Measurements from ENCODE around the gene PSMD2.
"Not testable (repeated sequence)": the region's sequence is repeated elsewhere in the genome, so short reads cannot be mapped to it uniquely, and the experiment has no call there.

PSMD2 gene

GRCh38 chr3:184261854-184262763 lies 36.9 kb upstream of the PSMD2 start:
- in situ Hi-C loops (cut with HindIII; ENCODE audit: low pct_unique_long_range_greater_than_20kb, low sequenced_read_pairs), result no loop called here
- peak in 1 of 2 experiments; percentile 46 for DNase-seq (ENCODE audit: low read depth in 1 of 2, low spot score in 1 of 2)
- TF ChIP-seq JUND (IDR thresholded peaks at IDR 0.05; ENCODE audit: low read depth), result no peak

DNA sequence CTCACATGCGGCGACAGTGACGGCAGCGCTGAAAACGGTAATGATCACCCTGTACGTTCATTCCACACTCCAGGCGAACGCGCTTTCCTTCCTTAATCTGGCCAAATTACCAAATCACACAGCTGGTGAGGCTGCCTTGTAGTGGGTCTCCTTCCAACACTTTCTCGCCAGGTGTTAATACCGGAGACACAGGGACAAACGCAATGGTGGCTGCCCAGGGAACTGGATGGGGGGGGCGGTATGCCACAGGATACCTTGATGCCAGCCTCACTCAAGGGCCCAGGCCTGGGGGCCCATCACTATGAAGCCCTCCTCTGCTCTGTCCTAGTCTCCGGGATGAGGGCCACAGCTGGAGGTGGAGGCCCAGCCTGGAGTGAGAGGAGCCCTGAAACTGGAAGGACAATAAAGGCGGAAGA lies 36.3 kb upstream of the PSMD2 start:
- DNase-seq (ENCODE audit: low read depth in 1 of 2, low spot score in 1 of 2), result no peak
- in situ Hi-C loops (cut with HindIII; ENCODE audit: low pct_unique_long_range_greater_than_20kb, low sequenced_read_pairs), result no loop called here
- TF ChIP-seq JUND (IDR thresholded peaks at IDR 0.05; ENCODE audit: low read depth), result no peak

DNA sequence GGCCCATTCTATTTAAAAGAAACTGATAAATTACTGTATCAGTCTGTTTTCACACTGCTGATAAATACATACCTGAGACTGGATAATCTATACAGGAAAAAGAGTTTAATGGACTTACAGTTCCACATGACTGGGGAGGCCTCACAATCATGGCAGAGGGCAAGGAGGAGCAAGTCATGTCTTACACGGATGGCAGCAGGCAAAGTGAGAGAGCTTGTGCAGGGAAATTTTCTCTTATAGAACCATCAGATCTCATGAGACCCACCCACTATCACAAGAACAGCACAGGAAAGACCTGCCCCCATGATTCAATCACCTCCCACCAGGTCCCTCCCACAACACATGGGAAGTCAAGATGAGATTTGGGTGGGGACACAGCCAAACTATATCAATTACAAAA lies 31.8 kb upstream of the PSMD2 start:
- DNase-seq (ENCODE audit: low read depth in 1 of 2, low spot score in 1 of 2); in situ Hi-C loops (cut with HindIII; ENCODE audit: low pct_unique_long_range_greater_than_20kb, low sequenced_read_pairs): not testable (repeated sequence)

DNA sequence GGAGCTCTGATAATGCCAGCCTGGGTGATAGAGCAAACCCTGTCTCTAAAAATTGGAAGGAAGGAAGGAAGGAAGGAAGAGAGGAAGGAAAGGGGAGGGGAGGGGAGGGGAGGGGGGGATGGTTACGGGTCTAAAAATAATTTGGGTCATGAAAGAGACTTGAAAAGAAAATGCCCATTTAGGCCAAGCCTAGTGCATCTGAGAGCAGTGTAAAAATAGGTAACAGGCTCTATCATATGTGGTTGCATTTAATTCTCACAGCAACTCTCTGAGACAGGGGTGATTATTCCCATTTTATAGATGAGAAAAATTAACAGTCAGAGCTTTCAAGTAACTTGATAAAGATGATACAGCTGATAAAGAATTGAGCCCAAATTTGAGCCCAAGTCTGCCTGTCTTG lies 26.8 kb upstream of the PSMD2 start:
- in situ Hi-C loops (cut with HindIII; ENCODE audit: low pct_unique_long_range_greater_than_20kb, low sequenced_read_pairs), result no loop called here
- DNase-seq (ENCODE audit: low read depth in 1 of 2, low spot score in 1 of 2), result no peak
- TF ChIP-seq JUND (IDR thresholded peaks at IDR 0.05; ENCODE audit: low read depth), result no peak

GRCh38 chr3:184275381-184275701 lies 23.7 kb upstream of the PSMD2 start:
- no peak for DNase-seq (ENCODE audit: low read depth in 1 of 2, low spot score in 1 of 2)
- in situ Hi-C loops (cut with HindIII; ENCODE audit: low pct_unique_long_range_greater_than_20kb, low sequenced_read_pairs), result no loop called here
- no peak for TF ChIP-seq JUND (IDR thresholded peaks at IDR 0.05; ENCODE audit: low read depth)

- DNase-seq (ENCODE audit: low read depth in 1 of 2, low spot score in 1 of 2), result no peak
- in situ Hi-C loops (cut with HindIII; ENCODE audit: low pct_unique_long_range_greater_than_20kb, low sequenced_read_pairs), result no loop called here
- TF ChIP-seq JUND (IDR thresholded peaks at IDR 0.05; ENCODE audit: low read depth), result no peak
Observed at GRCh38 chr3:184275961-184276910, 22.8 kb upstream of the PSMD2 start, which contains the start of gene ECE2. TSS of gene ECE2 (plus strand) at chr3:184276022. CDS start at chr3:184276154, 132 bp downstream.

DNA sequence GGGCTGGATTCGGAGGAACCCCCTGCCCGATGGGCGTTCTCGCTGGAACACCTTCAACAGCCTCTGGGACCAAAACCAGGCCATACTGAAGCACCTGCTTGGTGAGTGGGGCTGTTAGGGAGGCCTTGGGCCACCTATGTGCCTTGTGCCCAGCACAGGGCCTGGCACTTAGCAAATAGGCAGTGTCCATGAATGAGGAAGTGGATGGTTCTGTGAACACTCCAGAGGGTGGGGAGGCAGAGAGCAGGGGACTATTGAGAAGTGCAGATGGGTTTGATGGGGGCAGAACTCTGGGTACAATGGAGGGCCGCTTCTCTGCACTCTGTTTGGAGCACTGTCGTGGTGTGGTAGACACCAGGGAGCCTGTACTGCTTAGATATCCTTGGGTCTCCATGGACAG lies 21.7 kb upstream of the PSMD2 start:
- in situ Hi-C loops (cut with HindIII; ENCODE audit: low pct_unique_long_range_greater_than_20kb, low sequenced_read_pairs), result no loop called here
- TF ChIP-seq JUND (IDR thresholded peaks at IDR 0.05; ENCODE audit: low read depth), result no peak

DNA sequence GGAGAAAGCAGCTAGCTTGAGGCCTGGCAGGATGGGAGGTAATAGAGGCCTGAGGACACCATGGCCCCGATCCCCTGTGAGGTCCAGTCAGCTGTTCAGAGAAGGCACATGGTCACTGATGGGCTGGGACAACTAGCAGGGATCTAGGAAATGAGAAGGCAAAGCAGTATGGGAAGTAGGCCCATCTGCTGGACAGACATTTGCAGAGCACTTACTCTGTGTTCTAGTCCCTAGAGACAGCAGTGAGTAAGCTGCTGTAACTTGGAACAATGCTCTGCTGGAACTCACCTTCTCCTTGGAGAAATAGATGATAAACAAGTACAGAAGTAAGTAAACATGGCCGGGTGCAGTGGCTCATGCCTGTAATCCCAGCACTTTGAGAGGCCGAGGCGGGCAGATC lies 16.1 kb upstream of the PSMD2 start:
- peak; percentile 26 to 57 for DNase-seq (ENCODE audit: low read depth in 1 of 2, low spot score in 1 of 2)
- in situ Hi-C loops (cut with HindIII; ENCODE audit: low pct_unique_long_range_greater_than_20kb, low sequenced_read_pairs), result no loop called here
- no peak for TF ChIP-seq JUND (IDR thresholded peaks at IDR 0.05; ENCODE audit: low read depth)

More for the DNA sequence above, 21.7 kb upstream of the PSMD2 start:
- DNase-seq (ENCODE audit: low read depth in 1 of 2, low spot score in 1 of 2), result no peak

GRCh38 chr3:184283681-184284080 lies 15.4 kb upstream of the PSMD2 start:
- TF ChIP-seq JUND (IDR thresholded peaks at IDR 0.05; ENCODE audit: low read depth), result no peak
- in situ Hi-C loops (cut with HindIII; ENCODE audit: low pct_unique_long_range_greater_than_20kb, low sequenced_read_pairs), result no loop called here

DNA sequence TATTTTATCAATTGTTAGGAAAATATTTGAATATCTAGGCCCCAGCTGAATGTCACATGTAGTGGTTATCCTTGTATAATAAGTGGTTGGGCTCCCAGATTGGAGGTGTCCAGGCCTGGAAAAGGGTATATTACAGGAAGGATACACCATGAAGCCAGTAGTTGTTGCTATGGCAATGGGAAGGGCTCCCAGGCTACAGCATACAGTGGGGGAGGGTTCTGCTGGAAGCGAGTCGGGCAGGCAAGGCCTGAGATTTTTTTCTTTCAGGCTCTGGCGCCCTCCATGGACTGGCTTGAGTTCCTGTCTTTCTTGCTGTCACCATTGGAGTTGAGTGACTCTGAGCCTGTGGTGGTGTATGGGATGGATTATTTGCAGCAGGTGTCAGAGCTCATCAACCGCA lies 14.3 kb upstream of the PSMD2 start:
- in situ Hi-C loops (cut with HindIII; ENCODE audit: low pct_unique_long_range_greater_than_20kb, low sequenced_read_pairs), result no loop called here
- TF ChIP-seq JUND (IDR thresholded peaks at IDR 0.05; ENCODE audit: low read depth), result no peak
- DNase-seq (ENCODE audit: low read depth in 1 of 2, low spot score in 1 of 2), result peak; percentile 95 to 100

More at GRCh38 chr3:184283681-184284080, 15.4 kb upstream of the PSMD2 start:
- no peak for DNase-seq (ENCODE audit: low read depth in 1 of 2, low spot score in 1 of 2)

DNA sequence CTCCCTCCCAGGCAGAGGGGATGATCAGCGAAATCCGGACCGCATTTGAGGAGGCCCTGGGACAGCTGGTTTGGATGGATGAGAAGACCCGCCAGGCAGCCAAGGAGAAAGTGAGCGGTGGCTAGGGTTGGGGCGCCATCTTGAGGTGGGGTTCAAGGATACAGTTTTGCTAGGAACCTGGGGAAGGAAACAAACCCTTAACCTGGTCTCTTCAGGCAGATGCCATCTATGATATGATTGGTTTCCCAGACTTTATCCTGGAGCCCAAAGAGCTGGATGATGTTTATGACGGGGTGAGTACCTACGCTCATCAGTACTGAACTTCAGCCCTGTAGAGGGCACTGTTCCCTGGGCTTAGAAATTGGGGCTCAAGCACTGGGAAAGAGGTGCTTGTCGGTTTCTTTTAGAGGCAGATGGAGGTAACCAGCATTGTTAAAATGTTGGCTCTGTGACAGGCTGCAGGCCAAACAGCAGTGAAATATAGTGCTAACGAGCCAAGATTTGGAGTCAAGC lies 9.6 kb upstream of the PSMD2 start:
- TF ChIP-seq JUND (IDR thresholded peaks at IDR 0.05; ENCODE audit: low read depth), result no peak
- in situ Hi-C loops (cut with HindIII; ENCODE audit: low pct_unique_long_range_greater_than_20kb, low sequenced_read_pairs), result no loop called here
- peak; percentile 86 to 96 for DNase-seq (ENCODE audit: low read depth in 1 of 2, low spot score in 1 of 2)

- in situ Hi-C loops (cut with HindIII; ENCODE audit: low pct_unique_long_range_greater_than_20kb, low sequenced_read_pairs), result no loop called here
- no peak for TF ChIP-seq JUND (IDR thresholded peaks at IDR 0.05; ENCODE audit: low read depth)
- DNase-seq (ENCODE audit: low read depth in 1 of 2, low spot score in 1 of 2), result peak in 1 of 2 experiments; percentile 1
Observed at GRCh38 chr3:184290331-184290730, 8.7 kb upstream of the PSMD2 start.

All from T47D (cell line).